ENCODE results near the gene DPH7. TPM values are rescaled to one million over a fixed set of nuclear protein-coding genes. Genes with fewer than 3 reads are reported as not detected.
"Not testable (repeated sequence)": the region's sequence is repeated elsewhere in the genome, so short reads cannot be mapped to it uniquely, and the experiment has no call there.

The DPH7 gene
- total RNA-seq, 1 experiment from 2014 or later = 26.4 TPM

DNA sequence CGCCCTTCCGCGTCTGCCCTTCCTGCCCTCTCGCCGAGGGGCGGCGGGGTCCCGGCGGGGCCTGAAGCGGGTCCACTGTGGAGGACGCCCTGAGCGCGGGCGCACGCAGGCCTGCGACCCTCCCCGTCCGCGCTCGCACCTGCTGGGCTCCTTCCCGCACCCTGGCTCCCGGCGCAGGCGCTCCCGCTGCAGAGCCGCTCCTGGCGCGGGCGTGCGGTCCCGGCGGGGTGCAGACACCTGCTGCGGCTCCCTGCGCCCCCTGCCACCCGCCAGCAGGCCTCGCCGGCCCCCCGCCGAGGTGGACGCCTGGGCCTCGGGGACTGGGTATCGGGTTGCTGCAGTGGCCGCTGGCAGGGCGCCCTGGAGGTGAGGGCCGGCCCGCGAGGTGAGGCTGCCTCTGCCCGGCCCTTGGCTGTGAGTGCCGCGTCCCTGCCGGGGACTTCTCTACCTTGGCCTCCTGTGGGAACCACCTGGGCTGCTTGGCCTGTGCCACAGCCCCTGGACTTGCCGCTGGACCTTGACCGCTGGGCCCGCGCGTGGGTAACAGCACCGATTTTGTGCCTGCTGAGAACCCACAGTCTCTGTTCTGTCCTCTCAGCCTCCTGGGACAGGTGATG, 27.4 kb upstream of the DPH7 start:
- DNase-seq (ENCODE audit: low read depth) = no peak

DNA sequence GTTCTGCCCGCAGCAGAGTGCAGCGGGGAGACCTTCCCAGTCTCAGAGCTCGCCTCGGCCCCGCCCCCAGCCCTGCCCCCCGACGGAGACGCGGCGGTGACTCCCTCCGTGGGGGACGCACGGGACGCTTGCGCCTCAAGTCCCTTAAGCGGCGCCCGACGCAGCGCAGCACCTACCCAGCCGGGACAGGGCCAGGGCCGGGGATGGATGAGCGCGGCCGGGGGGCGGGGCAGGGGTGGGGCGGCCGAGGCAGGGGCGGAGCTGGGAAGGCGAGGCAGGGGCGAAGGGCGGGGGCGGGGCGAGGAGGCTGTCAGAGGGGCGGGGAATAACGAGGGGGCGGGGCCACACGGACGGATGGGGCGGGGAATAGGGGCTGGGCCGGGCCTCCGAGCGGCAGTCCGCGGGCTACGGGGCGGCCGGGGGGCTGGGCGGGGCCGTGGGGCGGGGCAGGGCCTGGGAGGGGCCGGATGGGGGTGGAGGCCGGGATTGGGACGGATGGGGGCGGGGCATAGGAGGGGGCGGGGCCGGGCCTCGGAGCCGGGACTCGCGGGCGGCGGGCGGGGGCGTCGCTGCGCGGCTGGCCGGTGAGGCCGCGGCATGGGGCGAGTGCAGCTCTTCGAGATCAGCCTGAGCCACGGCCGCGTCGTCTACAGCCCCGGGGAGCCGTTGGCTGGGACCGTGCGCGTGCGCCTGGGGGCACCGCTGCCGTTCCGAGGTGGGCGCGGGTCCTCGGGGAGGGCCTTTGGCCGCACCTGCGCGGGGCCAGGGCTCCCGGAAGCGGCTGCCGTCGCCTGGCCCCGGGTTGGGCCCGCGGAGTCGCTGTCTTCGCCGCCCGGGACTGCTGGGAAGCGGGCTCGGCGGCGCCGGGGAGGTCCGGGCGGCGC, 26.6 kb upstream of the DPH7 start, which contains the start of gene ARRDC1:
ARRDC1 (plus strand) TSS at position 566 of the 884 bp plus-strand sequence; CDS start at position 598, 32 bp downstream.
- DNase-seq (ENCODE audit: low read depth) = peak; percentile 87

DNA sequence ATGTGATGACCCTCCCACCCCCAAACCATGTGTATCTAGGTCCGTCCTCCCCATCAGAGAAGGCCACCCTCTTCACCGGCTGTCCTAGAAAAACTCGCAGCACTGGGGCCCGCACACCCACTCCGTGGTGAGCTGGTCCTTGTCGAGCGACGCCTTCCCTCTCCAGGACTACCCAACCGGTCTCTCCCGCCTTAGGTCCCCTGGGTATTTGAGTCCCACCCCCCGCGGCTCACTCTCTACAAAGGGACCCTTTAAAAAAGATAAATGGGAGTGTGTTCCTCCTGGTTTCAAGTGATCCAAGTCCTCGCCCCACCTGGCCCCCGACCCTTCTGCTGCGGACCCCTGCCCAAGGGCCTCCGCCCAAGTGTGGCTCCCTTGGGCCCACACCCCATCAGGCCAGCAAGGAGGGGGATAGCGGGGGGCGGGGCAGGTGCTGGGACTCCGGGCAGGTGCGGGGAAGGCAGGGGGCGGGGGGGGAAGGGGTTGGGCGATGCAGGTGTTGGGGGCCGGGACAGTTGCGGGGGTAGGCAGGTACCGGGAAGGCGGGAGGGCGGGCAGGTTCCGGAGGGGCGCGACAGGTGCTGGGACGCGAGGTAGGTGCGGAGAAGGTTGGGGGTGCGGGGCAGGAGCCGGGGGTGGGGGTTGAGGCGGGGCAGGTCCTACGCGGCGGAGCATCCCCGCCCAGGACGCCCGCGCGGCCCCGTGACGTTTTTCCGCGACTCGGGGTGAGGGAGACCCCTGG, 25.8 kb upstream of the DPH7 start:
- DNase-seq (ENCODE audit: low read depth) = no peak

DNA sequence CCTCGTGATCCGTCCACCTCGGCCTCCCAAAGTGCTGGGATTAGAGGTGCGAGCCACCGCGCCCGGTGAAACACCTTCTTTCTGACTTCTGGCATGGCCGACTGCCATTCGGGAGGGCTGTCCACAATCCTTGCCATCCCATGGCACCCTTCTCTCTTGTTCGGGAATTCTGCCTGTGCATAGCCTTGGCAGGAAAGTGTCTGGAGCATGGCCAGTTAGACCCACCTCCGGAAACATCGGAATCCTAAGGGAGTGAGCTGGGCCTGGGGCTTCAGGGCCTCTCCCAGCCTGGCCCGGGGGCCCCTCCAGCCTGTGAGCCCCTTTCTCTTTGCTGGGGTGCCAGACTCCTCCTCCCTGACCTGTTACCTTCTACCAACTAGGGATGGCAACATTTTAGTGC, 25.2 kb upstream of the DPH7 start:
- no peak for DNase-seq (ENCODE audit: low read depth)

DNA sequence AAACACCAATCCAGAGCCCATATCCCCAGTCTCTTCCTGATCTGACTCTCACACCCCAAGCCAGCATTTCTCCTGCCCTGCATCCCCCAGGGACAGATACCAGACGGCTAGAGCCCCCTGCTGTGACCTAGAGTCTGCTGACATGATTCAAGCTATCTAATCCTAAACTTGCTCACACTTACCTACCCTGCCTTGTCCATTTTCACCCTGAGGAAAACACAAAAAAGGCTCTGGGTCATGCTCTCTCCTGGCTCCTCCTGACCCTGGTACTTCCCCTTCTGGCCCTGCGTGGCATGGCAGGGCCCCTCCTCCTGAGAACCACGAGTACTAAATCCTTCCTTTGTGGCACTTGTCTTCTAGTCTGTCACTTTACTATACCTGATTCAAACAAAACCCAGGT, 23.9 kb upstream of the DPH7 start:
- DNase-seq (ENCODE audit: low read depth) = no peak

DNA sequence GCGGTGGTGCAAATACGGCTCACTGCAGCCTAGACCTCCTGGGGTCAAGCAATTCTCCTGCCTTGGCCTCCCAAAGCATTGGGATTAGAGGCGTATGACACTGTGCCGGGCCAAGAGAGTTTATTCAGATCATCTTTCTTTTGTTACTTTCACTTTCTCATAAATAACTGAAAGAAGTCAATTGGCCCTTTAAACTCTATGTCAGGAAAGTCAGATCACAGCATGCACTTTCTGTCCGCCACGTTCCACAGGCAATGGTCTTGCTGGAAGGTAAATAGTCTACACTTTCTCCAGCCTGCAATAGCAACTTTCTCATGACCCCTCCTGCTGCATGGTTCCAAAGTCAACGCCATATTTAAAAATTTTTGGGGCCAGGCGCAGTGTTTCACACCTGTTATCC, 20.2 kb upstream of the DPH7 start:
- DNase-seq (ENCODE audit: low read depth) = no peak

DNA sequence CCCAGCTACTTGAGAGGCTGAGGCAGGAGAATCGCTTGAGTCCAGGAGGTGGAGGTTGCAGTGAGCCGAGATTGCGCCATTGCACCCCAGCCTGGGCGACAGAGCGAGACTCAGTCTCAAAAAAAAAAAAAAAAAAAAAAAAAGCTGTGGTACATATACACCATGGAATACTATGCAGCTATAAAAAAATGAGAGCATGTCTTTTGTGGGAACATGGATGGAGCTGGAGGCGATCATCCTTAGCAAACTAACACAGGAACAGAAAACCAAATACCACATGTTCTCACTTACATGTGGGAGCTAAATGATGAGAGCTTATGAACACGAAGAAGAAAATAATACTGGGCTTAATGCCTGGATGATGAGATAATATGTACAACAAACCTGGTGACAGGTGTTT, 17.9 kb upstream of the DPH7 start:
- DNase-seq (ENCODE audit: low read depth) = not testable (repeated sequence)

DNA sequence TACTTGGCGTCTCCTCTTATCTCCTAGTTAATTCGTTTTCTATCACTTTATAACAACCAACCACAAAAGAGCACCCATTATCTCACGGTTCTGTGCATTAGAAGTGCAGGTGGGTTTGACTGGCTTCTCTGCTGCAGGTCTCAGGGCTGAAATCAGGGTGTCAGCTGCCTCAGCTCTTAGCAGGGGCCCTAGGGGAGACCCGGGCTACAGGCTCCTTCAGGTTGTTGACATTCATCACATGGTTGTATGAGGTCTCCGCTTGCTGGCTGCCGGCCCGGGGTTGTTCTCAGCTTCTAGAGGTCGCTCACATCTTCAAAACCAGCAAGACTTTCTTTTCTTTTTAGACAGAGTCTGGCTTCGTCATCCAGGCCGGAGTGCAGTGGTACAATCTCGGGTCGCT, 14.5 kb upstream of the DPH7 start:
- DNase-seq (ENCODE audit: low read depth) = no peak

DNA sequence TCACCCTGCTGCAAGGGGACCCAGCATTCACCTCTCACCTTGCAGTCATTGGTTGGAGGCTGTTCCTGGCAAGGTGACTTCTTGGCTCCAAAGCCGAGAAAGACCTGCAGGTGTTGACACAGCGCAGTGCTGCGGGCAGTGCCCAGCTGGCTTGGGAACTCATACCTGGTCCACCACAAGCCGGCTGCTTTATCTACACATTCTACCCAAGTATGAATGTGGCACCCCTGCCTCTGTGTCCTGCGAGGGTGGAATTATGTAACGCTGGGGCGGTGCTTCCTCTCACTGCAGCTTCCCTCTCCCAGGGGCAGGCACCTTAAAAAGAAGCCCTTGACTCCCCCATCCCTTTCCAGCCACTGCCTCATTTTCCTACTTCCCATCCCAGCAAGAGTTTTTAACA, 14.0 kb upstream of the DPH7 start:
- DNase-seq (ENCODE audit: low read depth) = no peak

DNA sequence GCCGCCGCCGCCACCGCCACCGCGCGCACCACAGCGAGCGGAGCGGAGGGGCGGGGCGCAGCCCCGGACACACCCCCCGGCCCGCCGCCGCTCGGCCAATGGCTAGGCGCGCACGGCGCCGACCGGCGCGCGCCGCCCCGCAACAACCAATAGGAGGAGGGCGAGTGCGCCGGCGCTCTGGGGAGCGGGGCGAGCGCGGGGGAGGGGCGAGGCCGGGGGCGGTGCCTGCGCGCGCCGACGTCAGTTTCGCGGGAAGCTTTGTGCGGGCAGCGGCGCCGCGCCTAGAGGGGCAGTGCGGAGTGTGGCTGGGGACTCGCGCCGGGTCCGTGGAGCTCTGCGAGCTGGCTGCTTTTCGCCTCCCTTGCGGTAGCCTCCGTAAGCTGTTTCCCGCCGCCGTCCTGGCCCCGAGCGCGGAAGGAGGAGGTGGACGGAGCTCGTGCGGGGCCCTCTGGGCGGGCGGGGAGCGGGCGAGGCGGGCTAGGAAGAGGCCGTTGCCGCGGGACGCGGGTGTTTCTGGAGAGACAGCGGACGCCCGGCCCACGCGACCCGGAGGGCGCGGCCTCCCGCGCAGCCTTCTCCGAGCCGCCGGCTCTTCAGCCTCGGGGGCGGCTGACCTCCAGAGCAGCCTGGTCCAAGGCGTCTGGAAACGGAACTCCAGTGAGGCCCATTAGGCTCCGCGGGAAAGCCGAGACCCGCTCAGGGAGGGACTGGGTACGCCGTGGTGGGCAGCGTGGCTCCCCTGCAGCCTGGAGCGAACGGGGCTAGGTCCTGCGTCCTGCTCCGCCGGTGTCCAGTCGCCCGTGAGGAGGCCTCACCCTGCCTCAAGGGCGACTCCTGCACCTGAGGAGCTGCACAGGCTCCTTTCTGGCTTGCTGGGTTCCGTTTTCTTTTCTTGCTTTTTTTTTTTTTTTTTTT, 12.0 kb upstream of the DPH7 start, which contains the start of gene ZMYND19:
ZMYND19 (minus strand) TSS at position 44 of the 915 bp plus-strand sequence. CDS start 249 bp downstream, outside the sequence.
- DNase-seq (ENCODE audit: low read depth) = peak; percentile 83

DNA sequence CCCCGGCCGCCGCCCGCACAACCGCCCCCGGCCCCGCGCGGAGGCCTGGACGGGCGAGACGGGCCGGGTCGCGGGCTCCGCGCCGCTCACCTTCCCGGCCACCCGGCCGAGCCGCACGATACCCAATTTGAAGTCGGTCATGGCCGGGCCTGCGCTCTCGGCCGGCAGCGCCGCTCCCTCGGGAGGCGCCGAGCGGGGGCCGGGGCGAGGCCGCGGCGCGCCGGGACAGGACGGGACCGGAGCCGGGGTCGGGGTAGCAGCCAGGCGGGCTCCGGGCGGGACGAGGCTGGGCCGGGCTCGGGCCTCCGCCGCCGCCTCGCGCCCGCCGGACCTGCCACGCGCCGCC, 11.4 kb upstream of the DPH7 start:
- no peak for DNase-seq (ENCODE audit: low read depth)

DNA sequence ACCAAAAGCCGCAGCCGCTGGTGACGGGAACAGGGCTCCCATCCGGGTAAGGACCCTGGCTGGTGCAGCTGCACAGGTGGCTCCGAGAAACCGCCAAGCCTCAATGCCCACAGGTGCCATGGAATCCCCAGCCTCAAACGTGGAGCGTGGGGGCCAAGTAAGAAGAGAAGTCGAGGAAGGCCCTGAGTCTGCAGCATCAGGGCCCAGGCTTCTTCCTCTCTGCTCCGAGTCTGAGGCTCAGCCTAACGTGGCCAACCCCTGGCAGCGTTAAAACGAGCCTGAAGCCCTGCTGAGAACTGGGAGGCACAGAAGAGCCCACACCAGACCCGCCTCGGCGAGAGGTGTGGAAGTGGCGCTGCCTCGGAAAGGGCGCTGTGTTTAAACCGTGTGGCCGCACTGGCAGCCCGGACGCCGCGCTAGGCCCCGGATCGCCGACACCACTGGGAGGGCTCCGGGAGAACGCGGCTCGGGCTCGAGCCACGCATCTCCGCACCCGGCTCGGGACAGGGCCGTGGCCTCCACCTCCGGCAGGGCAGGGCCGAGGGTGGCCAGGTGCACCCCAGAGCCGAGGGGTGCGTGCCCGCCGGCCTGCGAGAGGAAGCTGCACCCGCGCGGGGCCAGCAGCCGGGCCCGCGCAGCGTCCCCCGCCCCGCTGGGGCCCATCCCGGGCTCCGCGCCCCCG, 10.9 kb upstream of the DPH7 start:
- no peak for DNase-seq (ENCODE audit: low read depth)

DNA sequence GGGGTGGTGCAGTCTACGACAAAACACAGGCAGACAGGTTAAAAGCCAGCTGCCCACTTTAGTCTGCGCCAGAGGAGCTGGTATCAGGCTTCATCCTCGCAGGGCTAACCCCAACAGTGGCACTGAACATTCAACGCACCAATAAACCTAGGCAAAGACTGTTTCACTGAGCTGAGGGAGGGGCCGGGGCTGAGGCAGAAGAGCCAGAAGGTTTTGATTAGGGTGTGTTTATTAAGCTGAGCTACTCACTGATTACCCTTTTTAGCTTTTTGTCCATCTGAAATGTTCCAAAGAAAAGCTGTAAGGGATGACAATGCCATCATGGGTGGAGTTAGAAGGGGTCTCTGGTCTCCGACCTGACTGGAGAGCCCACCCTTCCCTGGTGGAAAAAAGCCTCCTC, 10.2 kb upstream of the DPH7 start:
- no peak for DNase-seq (ENCODE audit: low read depth)

DNA sequence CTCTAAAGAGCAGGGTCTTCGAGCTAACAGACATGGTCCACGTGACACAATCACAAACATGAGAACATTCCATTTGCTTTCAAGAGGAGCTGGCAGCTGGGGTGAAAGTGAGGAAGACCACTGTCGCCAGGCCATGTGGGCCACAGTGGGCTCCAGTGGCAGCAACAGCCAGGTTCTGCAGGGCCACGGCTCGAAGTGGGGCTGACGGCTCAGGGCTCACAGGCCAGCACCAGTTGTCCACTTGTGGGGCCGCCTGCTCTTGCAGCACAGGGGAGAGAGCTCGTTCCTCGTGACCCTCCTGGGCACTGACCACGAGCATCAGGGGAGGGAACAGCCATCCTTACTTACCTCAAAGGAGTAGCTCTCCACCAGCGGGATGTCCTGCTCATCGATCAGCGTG, 9.6 kb upstream of the DPH7 start:
- no peak for DNase-seq (ENCODE audit: low read depth)

DNA sequence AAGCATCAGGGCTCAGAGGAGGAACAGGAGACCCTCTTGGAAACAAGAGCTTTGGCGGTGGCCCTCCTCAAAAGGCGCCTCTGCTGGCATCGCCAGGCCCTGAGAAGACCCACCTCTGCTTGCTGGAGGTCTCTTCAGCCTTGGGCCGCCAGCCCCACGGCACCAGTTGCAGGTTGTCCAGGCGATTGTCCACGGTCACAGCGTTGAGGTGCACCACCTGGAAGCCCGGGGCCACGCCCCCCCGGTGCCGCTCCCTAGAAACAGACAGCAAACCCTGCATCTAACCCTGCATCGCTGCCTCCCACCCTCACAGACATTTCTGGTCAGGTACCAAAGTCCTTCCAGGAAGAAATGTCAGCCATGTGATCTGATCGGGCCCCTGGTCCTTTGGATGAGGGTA, 8.1 kb upstream of the DPH7 start:
- DNase-seq (ENCODE audit: low read depth) = no peak

DNA sequence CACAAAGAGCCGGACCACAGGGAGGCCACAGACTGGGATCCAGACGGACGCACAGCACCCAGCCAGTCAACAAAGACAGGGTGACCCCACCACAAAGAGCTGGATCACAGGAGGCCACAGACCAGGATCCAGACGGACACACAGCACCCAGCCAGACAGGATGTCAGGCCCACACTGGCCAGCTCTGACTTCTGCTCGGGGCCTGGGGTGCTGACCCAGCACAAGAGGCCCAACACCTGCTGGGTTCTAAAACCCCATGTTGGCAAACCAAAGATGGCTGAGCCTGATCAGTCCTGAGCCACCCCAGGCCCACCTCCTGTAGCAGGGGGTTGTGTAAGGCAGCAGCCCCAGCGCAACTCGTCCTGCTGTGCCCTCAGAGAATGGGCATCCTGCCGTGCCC, 5.2 kb upstream of the DPH7 start:
- DNase-seq (ENCODE audit: low read depth) = no peak

DNA sequence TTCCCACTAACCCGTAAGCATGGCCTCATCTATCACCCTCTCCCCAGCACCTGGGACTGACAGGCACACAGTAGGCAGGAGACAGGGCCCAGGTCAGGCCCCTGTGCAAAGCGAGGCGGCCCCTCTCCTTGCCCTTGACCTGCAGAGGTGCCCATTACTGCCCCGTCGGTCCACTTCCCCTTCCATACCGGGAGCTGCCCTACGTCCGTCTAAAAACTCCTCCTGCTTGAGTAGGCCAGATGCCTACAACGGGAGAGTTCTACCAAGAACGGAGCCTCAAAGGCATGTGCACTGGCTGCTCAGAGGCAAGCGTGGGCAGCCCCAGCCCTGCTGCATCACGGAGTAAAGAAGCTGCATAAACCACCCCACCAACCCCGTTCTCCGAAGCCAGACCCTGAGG, 4.6 kb upstream of the DPH7 start:
- DNase-seq (ENCODE audit: low read depth) = no peak

DNA sequence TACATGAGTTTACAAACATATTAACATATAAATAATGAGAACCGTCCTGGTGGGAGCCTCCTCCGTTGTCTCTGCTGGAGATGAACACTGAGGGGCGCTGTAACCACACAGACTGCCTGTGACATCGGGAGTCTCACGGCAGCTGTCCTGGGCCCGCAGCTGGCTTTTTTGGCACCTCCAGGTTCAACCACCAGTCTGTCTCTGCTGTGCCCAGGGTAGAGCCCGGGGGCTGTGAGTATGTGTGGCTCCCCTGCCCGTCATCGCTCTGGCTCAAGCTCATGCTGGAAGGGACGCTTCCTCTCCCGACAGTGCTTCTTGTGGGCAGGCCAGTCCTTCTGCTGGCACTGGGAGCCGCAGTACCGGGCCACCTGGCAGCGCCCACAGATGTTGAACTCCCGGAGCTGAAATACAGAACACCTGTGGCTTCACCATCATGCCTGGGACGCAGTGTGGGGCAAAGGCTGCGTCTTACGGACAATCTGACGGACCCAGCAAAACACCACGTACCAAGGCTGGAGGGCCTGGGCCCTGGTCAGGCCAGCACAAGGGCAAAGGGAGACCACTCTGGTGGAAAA, 3.6 kb upstream of the DPH7 start:
- DNase-seq (ENCODE audit: low read depth) = peak; percentile 29

DNA sequence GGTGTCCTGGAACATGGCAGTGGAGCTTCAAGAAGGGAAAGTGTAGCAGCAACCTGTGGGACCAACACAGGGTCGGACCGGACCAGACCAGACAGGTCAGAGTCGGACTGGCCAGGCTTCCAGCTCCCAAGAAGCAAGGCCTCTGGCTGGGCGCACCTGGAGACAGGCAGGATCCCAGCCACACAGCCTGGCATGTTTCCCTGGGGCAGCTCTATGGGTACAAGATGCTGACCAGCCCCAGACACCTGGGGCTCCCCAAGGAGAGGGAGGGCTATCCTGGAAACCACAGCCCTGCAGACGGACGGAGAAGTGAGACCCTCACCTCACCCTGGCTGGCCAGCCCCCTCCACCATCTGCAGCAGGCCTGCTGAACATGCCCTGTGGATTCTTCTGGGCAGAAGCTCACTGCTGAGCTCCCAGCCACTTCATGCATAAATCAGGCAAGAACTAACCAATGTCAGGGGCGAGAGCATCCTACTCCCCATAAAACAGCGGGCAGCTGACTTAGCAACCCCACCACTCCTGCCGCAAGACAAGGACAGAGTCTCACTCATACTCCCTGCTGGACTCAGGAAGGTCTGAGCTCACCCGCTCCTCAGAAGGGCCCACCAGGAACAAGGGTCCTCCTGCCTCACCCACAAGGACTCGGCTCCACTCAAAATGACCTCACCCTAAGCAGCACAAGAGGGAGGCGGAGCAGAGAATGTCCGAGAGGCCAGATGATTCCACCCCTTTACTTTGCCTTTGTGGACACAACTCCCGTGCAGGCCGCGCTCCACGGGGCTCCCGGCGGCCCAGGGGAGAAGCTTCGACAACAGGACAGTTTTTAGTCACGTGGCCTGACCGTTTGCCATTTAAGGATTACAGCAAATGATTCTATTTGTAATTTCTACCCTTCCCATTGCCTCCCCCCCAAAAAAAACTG, 2.9 kb upstream of the DPH7 start:
- DNase-seq (ENCODE audit: low read depth) = no peak
